ENCODE data around the gene SLC25A1.

GRCh38 chr22:19222242-19223005, 43.9 kb upstream of the SLC25A1 start:
- TF ChIP-seq CTCF (IDR thresholded peaks at IDR 0.05) (no peak), POLR2A (IDR thresholded peaks at IDR 0.05) (no peak)
